ENCODE measurements around the gene OCSTAMP.

OCSTAMP gene

GRCh38 chr20:46501337-46501942 lies 49.0 kb downstream of the OCSTAMP start:
- Mint-ChIP-seq H3K4me1 (no peaks in the 10 kb centered on the region), H3K4me3 (no peak overlapping the region), H3K9me3 (peaks cover 41% of the 10 kb centered on the region), H3K27ac (no peak overlapping the region), H3K27me3 (peaks cover 3% of the 10 kb centered on the region), H3K36me3 (peaks cover 6% of the 10 kb centered on the region)
- no peak for DNase-seq
- CTCF ChIA-PET: no interaction called here

- H3K9me3 Mint-ChIP-seq: peaks cover 4% of the 10 kb centered on the region
- H3K27me3 Mint-ChIP-seq: peaks cover 18% of the 10 kb centered on the region
- DNase-seq: no peak
- CTCF ChIA-PET: interaction anchor here (1.1 kb wide), 1 partner anchor 19 kb away, joined by 3 read pairs; no protein-coding TSS in a partner anchor
- no peak overlapping the region for H3K4me3 Mint-ChIP-seq
- no peaks in the 10 kb centered on the region for H3K4me1 Mint-ChIP-seq
- H3K27ac Mint-ChIP-seq: no peak overlapping the region
- H3K36me3 Mint-ChIP-seq: no peaks in the 10 kb centered on the region
These were observed 56.4 kb downstream of the OCSTAMP start for GRCh38 chr20:46494077-46494476.

GRCh38 chr20:46491354-46491753 lies 59.1 kb downstream of the OCSTAMP start:
- H3K27me3 Mint-ChIP-seq: peaks cover 16% of the 10 kb centered on the region
- H3K36me3 Mint-ChIP-seq: no peaks in the 10 kb centered on the region
- no peak for DNase-seq
- CTCF ChIA-PET: no interaction called here
- no peak overlapping the region for H3K4me3 Mint-ChIP-seq
- no peak overlapping the region for H3K27ac Mint-ChIP-seq
- no peaks in the 10 kb centered on the region for H3K9me3 Mint-ChIP-seq
- H3K4me1 Mint-ChIP-seq: no peaks in the 10 kb centered on the region

All from activated naive CD4-positive, alpha-beta T cell treated with anti-CD3 and anti-CD28 coated beads, Interleukin-2, amount 10 ng/mL, durations not matched to agents 7 days and 5 days (primary cell).